Fibroblast of lung (primary cell): ENCODE measurements around the gene TAPBPL.
"Not testable (repeated sequence)": the region's sequence is repeated elsewhere in the genome, so short reads cannot be mapped to it uniquely, and the experiment has no call there.

ENCODE experiments used
- CTCF ChIP-seq, 2 donors: IDR thresholded peaks in 1 of 2; conservative IDR thresholded peaks in 1 of 2; 1 replicate in 1 of 2; 2 replicates in 1 of 2; pipeline ENCODE4 v1.5.1; 2011 to 2012; ENCODE audit warnings: low read length in 2 of 2, control low read depth in 1 of 2, inconsistent platforms in 1 of 2, low read depth in 1 of 2, mild to moderate bottlenecking in 1 of 2
- EZH2 ChIP-seq: IDR thresholded peaks from 2 replicates; pipeline ENCODE4 v1.5.1; 2012; ENCODE audit warnings: low read length, control low read depth, mild to moderate bottlenecking; ENCODE audit errors: missing control alignments

GRCh38 chr12:6467571-6468282 is 15.9 kb downstream of the TAPBPL start:
- not testable (repeated sequence) for TF ChIP-seq CTCF (conservative IDR thresholded peaks at IDR 0.05 in 1 of 2, IDR thresholded peaks at IDR 0.05 in 1 of 2; ENCODE audit: low read depth in 1 of 2, low read length in 2 of 2); EZH2
